Tibial nerve (tissue), 4 donors: Measurements from ENCODE around the gene UBE2R2.

Experiments used
- EP300 ChIP-seq, 2 donors: sonication (generic); formaldehyde crosslinking; IDR thresholded peaks; one replicate each; pipeline ENCODE4 v1.6.1; 2017; ENCODE audit warnings: antibody characterized with exemption in 2 of 2, mild to moderate bottlenecking in 1 of 2
- POLR2A ChIP-seq, 2 donors: fragments of 450-650 bp; IDR thresholded peaks; one replicate each; pipeline ENCODE4 v1.6.1; 2017; ENCODE audit warnings: antibody characterized with exemption in 2 of 2, mild to moderate bottlenecking in 2 of 2, moderate library complexity in 2 of 2
- TF ChIP-seq, protein P1 (sequence below), 5 experiments: fragments of 200-600 bp in 3 of 5; fragments of 450-650 bp in 2 of 5; sonication (generic) in 3 of 5; IDR thresholded peaks; one replicate each; pipeline ENCODE4 v1.5.1; 2016 to 2019; ENCODE audit warnings: antibody characterized with exemption in 5 of 5, mild to moderate bottlenecking in 3 of 5, moderate library complexity in 2 of 5

DNA sequence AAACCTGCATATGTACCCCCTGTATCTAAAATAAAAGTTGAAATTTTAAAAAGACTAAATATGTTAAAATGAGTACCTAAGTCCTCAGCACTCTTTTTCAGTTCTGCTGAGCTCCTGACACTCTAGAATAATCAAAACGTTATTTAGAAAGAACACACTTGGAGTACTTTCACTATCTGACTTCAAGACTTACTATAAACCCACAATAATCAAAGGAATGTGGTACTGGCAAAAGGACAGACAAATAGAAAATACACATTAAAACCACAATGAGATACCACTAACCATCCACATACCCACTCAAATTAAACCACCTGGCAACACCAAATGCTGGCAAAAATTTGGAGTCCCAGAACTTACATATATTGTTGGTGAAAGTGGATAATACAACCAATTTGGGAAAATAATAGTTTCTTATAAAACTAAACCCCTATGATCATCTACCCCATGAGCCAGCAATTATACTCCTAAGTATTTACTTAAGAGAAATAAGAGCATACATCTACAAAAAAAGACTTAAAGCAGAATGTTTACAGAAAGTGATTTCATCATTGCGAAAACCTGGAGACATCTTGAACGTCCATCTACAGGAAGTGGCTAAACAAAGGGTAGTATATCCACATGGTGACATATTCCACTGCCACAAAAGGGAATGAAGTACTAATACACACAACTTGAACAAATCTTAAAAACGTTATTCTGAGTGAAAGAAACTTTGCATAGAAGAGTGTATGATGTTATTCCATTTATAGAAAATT is 34.4 kb upstream of the UBE2R2 start:
- TF ChIP-seq POLR2A (IDR thresholded peaks at IDR 0.05) (no peak), EP300 (IDR thresholded peaks at IDR 0.05) (no peak)
- TF ChIP-seq, protein P1, sequence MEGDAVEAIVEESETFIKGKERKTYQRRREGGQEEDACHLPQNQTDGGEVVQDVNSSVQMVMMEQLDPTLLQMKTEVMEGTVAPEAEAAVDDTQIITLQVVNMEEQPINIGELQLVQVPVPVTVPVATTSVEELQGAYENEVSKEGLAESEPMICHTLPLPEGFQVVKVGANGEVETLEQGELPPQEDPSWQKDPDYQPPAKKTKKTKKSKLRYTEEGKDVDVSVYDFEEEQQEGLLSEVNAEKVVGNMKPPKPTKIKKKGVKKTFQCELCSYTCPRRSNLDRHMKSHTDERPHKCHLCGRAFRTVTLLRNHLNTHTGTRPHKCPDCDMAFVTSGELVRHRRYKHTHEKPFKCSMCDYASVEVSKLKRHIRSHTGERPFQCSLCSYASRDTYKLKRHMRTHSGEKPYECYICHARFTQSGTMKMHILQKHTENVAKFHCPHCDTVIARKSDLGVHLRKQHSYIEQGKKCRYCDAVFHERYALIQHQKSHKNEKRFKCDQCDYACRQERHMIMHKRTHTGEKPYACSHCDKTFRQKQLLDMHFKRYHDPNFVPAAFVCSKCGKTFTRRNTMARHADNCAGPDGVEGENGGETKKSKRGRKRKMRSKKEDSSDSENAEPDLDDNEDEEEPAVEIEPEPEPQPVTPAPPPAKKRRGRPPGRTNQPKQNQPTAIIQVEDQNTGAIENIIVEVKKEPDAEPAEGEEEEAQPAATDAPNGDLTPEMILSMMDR (IDR thresholded peaks at IDR 0.05): no peak
